PC-9 (cell line): Measurements from ENCODE around the gene EFCAB13. TPM values are rescaled to one million over a fixed set of nuclear protein-coding genes. Genes with fewer than 3 reads are reported as not detected.
A peak's percentile ranks its signal among the peaks of the same experiment; 100 is the strongest.

ENCODE experiments used
- BruUV-seq: library from RNA; stranded (reverse); fragments of 400-500 nt; replicated peaks from 2 replicates; lab custom pipeline; 2021; lab: Mats Ljungman, UMichigan
- CTCF ChIA-PET: fragments of 300-600 bp; sonication (Branson Sonifier 250); formaldehyde crosslinking; loops from one replicate; lab custom pipeline; 2022; ENCODE audit warnings: antibody characterized with exemption; lab: Charles Lee
- POLR2A ChIA-PET: fragments of 300-600 bp; sonication (Branson Sonifier 250); formaldehyde crosslinking; loops from one replicate; lab custom pipeline; 2022; ENCODE audit warnings: antibody characterized with exemption; ENCODE audit not compliant: unreplicated experiment; lab: Charles Lee
- DNase-seq, 2 experiments: peaks; one replicate each; pipeline versions ENCODE4 v3.0.0 to v3.0.0-alpha.2; 2015 to 2022; ENCODE audit warnings: mixed read lengths in 1 of 2
- H2AFZ ChIP-seq: fragments of 200-600 bp; sonication (generic); 2 replicates; pipeline ENCODE4 v1.8.1; 2017; ENCODE audit warnings: antibody characterized with exemption
- H3F3A ChIP-seq: fragments of 200-600 bp; sonication (generic); 2 replicates; pipeline ENCODE4 v1.8.1; 2017; ENCODE audit warnings: antibody characterized with exemption, mild to moderate bottlenecking, low read depth; ENCODE audit not compliant: insufficient read depth
- H3K27ac ChIP-seq: fragments of 200-600 bp; sonication (generic); 2 replicates; pipeline ENCODE4 v1.6.1; 2016; ENCODE audit warnings: mixed run types
- H3K27me3 ChIP-seq: fragments of 200-600 bp; sonication (generic); 2 replicates; pipeline ENCODE4 v1.6.1; 2016; ENCODE audit warnings: low read depth, mixed run types; ENCODE audit not compliant: insufficient read depth
- H3K36me3 ChIP-seq: fragments of 200-600 bp; sonication (generic); 2 replicates; pipeline ENCODE4 v1.6.1; 2016; ENCODE audit warnings: low read depth, mixed run types
- H3K4me1 ChIP-seq: fragments of 200-600 bp; sonication (generic); replicated peaks from 2 replicates; pipeline ENCODE4 v1.6.1; 2016; ENCODE audit warnings: mixed run types; ENCODE audit not compliant: insufficient read depth
- H3K4me2 ChIP-seq: fragments of 200-600 bp; sonication (generic); 2 replicates; pipeline ENCODE4 v1.6.1; 2017; ENCODE audit warnings: mixed run types
- H3K4me3 ChIP-seq: fragments of 200-600 bp; sonication (generic); 2 replicates; pipeline ENCODE4 v1.6.1; 2016; ENCODE audit warnings: mixed run types
- H3K79me2 ChIP-seq: fragments of 200-600 bp; sonication (generic); 2 replicates; pipeline ENCODE4 v1.6.1; 2017; ENCODE audit warnings: low read depth, mixed run types
- H3K9me2 ChIP-seq: fragments of 200-600 bp; sonication (generic); 2 replicates; pipeline ENCODE4 v1.8.1; 2017; ENCODE audit warnings: mild to moderate bottlenecking; ENCODE audit not compliant: insufficient read depth
- H3K9me3 ChIP-seq: fragments of 200-600 bp; sonication (generic); 2 replicates; pipeline ENCODE4 v1.8.1; 2016; ENCODE audit warnings: low read depth; ENCODE audit not compliant: insufficient read depth
- H4K20me1 ChIP-seq: fragments of 200-600 bp; sonication (generic); 2 replicates; pipeline ENCODE4 v1.8.1; 2017; ENCODE audit not compliant: insufficient read depth
- CTCF ChIP-seq: fragments of 200-600 bp; sonication (generic); conservative IDR thresholded peaks from 2 replicates; pipeline ENCODE4 v1.6.1; 2017; ENCODE audit warnings: mixed run types, antibody characterized with exemption, mild to moderate bottlenecking, moderate library complexity
- EZH2 ChIP-seq: fragments of 200-600 bp; sonication (generic); IDR thresholded peaks from 2 replicates; pipeline ENCODE4 v1.8.0; 2017; ENCODE audit warnings: antibody characterized with exemption, low read depth
- intact Hi-C: fragments of 100-400 bp; cut with micrococcal nuclease; formaldehyde crosslinking; loops from one replicate; pipeline ENCODE4 v1.10.0; 2022; ENCODE audit not compliant: unreplicated experiment
- total RNA-seq: library from RNA; stranded (reverse); gene quantifications from 2 replicates; pipeline ENCODE4 v1.2.3, GENCODE V29; 2021

The EFCAB13 gene
- total RNA-seq, 1 experiment from 2014 or later = 3.3 TPM

- Histone ChIP-seq H3K4me1 (peaks cover 27% of the 10 kb centered on the region), H3K27me3 (no peaks in the 10 kb centered on the region), H3K36me3 (no peaks in the 10 kb centered on the region), H3K27ac (peak overlapping the region; percentile 3; the same call in 1 of the 2 replicates), H3K4me3 (no peak overlapping the region), H2AFZ (no peak overlapping the region), H3K9me2 (no peaks in the 10 kb centered on the region), H4K20me1 (no peaks in the 10 kb centered on the region), H3K4me2 (peak overlapping the region; percentile 15), H3K79me2 (no peaks in the 10 kb centered on the region), H3F3A (0 out of 2 replicates have a peak, but pooled peaks cover 10% of the 10 kb centered on the region), H3K9me3 (no peaks in the 10 kb centered on the region)
- intact Hi-C loops = no loop called here
- ChIA-PET POLR2A (no interaction called here), CTCF (no interaction called here)
- TF ChIP-seq CTCF = no peak
- TF ChIP-seq EZH2 = no peak
- peak in 1 of 2 experiments; percentile 78 for DNase-seq
- no TSS peak for BruUV-seq
These were observed 32.4 kb upstream of the EFCAB13 start for GRCh38 chr17:47291242-47291873.

GRCh38 chr17:47292206-47292605, 31.5 kb upstream of the EFCAB13 start:
- TF ChIP-seq EZH2 (no peak), CTCF (no peak)
- H3K27ac ChIP-seq = no peak overlapping the region
- H4K20me1 ChIP-seq = no peaks in the 10 kb centered on the region
- ChIA-PET POLR2A (no interaction called here), CTCF (no interaction called here)
- H3K4me1 ChIP-seq = peaks cover 27% of the 10 kb centered on the region
- no peak overlapping the region for H2AFZ ChIP-seq
- no peak overlapping the region for H3K4me3 ChIP-seq
- no peak for DNase-seq
- no peaks in the 10 kb centered on the region for H3K79me2 ChIP-seq
- no peaks in the 10 kb centered on the region for H3K9me2 ChIP-seq
- no peaks in the 10 kb centered on the region for H3K27me3 ChIP-seq
- H3K4me2 ChIP-seq = no peak overlapping the region
- no peaks in the 10 kb centered on the region for H3K9me3 ChIP-seq
- no TSS peak for BruUV-seq
- H3K36me3 ChIP-seq = no peaks in the 10 kb centered on the region
- H3F3A ChIP-seq = 0 out of 2 replicates have a peak, but pooled peaks cover 10% of the 10 kb centered on the region
- intact Hi-C loops = no loop called here

GRCh38 chr17:47295037-47295873, 28.5 kb upstream of the EFCAB13 start:
- Histone ChIP-seq H3K4me3 (no peak overlapping the region), H3F3A (0 out of 2 replicates have a peak, but pooled peaks cover 10% of the 10 kb centered on the region), H4K20me1 (no peaks in the 10 kb centered on the region), H3K27me3 (no peaks in the 10 kb centered on the region), H3K9me2 (no peaks in the 10 kb centered on the region), H3K4me1 (peaks cover 26% of the 10 kb centered on the region), H3K79me2 (no peaks in the 10 kb centered on the region), H3K9me3 (no peaks in the 10 kb centered on the region), H2AFZ (no peak overlapping the region), H3K27ac (no peak overlapping the region), H3K4me2 (no peak overlapping the region), H3K36me3 (no peaks in the 10 kb centered on the region)
- intact Hi-C loops = no loop called here
- POLR2A ChIA-PET = no interaction called here
- no TSS peak for BruUV-seq
- CTCF ChIA-PET = no interaction called here
- TF ChIP-seq EZH2 = no peak
- DNase-seq = no peak
